Endothelial cell of umbilical vein (primary cell): ENCODE data around the gene SAMD11. TPM values are rescaled to one million over a fixed set of nuclear protein-coding genes. Genes with fewer than 3 reads are reported as not detected.

ENCODE experiments used
- BruUV-seq: library from RNA; stranded (reverse); fragments of 400-500 nt; replicated peaks from 2 replicates; lab custom pipeline; 2021; lab: Mats Ljungman, UMichigan
- CTCF ChIA-PET: fragments of 300-600, 350-600 bp; sonication (Branson Sonifier 250); formaldehyde crosslinking; loops from one replicate; lab custom pipeline; 2021; ENCODE audit warnings: antibody characterized with exemption, inconsistent platforms; lab: Charles Lee
- POLR2A ChIA-PET: fragments of 300-600, 350-600 bp; sonication (Branson Sonifier 250); formaldehyde crosslinking; loops from one replicate; lab custom pipeline; 2021; ENCODE audit warnings: antibody characterized with exemption, inconsistent platforms; lab: Charles Lee
- DNase-seq: peaks from one replicate; pipeline ENCODE4 v3.0.0-alpha.2; 2011; ENCODE audit warnings: low read depth, low spot score
- FAIRE-seq: peaks from 2 replicates; lab custom pipeline; 2011; peaks lifted over from hg19 to GRCh38; lab: Jason Lieb, UNC
- H2AFZ ChIP-seq: 2 replicates; pipeline ENCODE4 v1.6.0; 2012; ENCODE audit warnings: low read depth, low read length, control low read depth, inconsistent platforms
- H3K27ac ChIP-seq: 2 replicates; pipeline ENCODE4 v1.5.1; 2011; ENCODE audit warnings: low read depth, mild to moderate bottlenecking, control low read depth, low read length, moderate library complexity; ENCODE audit not compliant: insufficient read depth
- H3K27me3 ChIP-seq, 2 experiments: 2 replicates each; pipeline versions ENCODE4 v1.6.0 to v1.6.1; 2011; ENCODE audit warnings: low read length in 2 of 2, mixed read lengths in 1 of 2; ENCODE audit not compliant: control insufficient read depth in 2 of 2, insufficient read depth in 2 of 2
- H3K36me3 ChIP-seq, 2 experiments: 2 replicates in 1 of 2; 3 replicates in 1 of 2; pipeline ENCODE4 v1.5.1; 2011; ENCODE audit warnings: low read length in 2 of 2, mild to moderate bottlenecking in 1 of 2, moderate library complexity in 1 of 2; ENCODE audit not compliant: control insufficient read depth in 2 of 2, insufficient read depth in 2 of 2; ENCODE audit errors: extremely low read depth in 1 of 2
- H3K4me1 ChIP-seq: 3 replicates; pipeline ENCODE4 v1.5.1; 2011; ENCODE audit warnings: mild to moderate bottlenecking, low read length; ENCODE audit not compliant: control insufficient read depth, insufficient read depth; ENCODE audit errors: extremely low read depth
- H3K4me2 ChIP-seq: 2 replicates; pipeline ENCODE4 v1.6.1; 2011; ENCODE audit warnings: low read length, control low read depth, mixed read lengths; ENCODE audit not compliant: insufficient read depth
- H3K4me3 ChIP-seq, 3 experiments: fragments of 200-600 bp in 1 of 3; sonication (generic), shearing (Covaris generic) in 1 of 3; replicated peaks in 1 of 3; 2 replicates each; pipeline ENCODE4 v1.5.1; 2011 to 2016; ENCODE audit warnings: control low read depth in 3 of 3, low read length in 3 of 3, mild to moderate bottlenecking in 2 of 3, inconsistent platforms in 1 of 3, low read depth in 1 of 3, moderate library complexity in 1 of 3; ENCODE audit not compliant: insufficient read depth in 1 of 3
- H3K79me2 ChIP-seq: 2 replicates; pipeline ENCODE4 v1.6.0; 2012; ENCODE audit warnings: low read length, inconsistent platforms; ENCODE audit not compliant: control insufficient read depth, insufficient read depth
- H3K9ac ChIP-seq: replicated peaks from 2 replicates; pipeline ENCODE3; 2011; ENCODE audit warnings: low read length, control low read depth; ENCODE audit not compliant: insufficient read depth; ENCODE audit errors: extremely low read depth
- H3K9me1 ChIP-seq: replicated peaks from 3 replicates; pipeline ENCODE4 v1.6.0; 2011; ENCODE audit warnings: mild to moderate bottlenecking, low read length; ENCODE audit not compliant: control insufficient read depth, insufficient read depth; ENCODE audit errors: extremely low read depth
- H3K9me3 ChIP-seq: replicated peaks from 2 replicates; pipeline ENCODE4 v1.5.1; 2012; ENCODE audit warnings: low read length, inconsistent platforms; ENCODE audit not compliant: control insufficient read depth, insufficient read depth
- H4K20me1 ChIP-seq: replicated peaks from 2 replicates; pipeline ENCODE3; 2011; ENCODE audit warnings: mild to moderate bottlenecking, low read length; ENCODE audit not compliant: control insufficient read depth, insufficient read depth; ENCODE audit errors: extremely low read depth
- CTCF ChIP-seq, 2 donors: IDR thresholded peaks; 1 replicate in 1 of 2; 2 replicates in 1 of 2; pipeline ENCODE4 v1.5.1; 2011; ENCODE audit warnings: low read length in 2 of 2, mild to moderate bottlenecking in 2 of 2, moderate library complexity in 2 of 2, control low read depth in 1 of 2, inconsistent platforms in 1 of 2, low read depth in 1 of 2; ENCODE audit not compliant: insufficient read depth in 1 of 2; ENCODE audit errors: extremely low read depth in 1 of 2
- EZH2 ChIP-seq: IDR thresholded peaks from 2 replicates; pipeline ENCODE4 v1.6.1; 2012; ENCODE audit warnings: borderline replicate concordance, low read depth, mild to moderate bottlenecking, moderate library complexity, low read length, inconsistent platforms; ENCODE audit not compliant: severe bottlenecking
- FOS ChIP-seq: IDR thresholded peaks from 2 replicates; pipeline ENCODE4 v1.6.1; 2011; ENCODE audit warnings: mild to moderate bottlenecking, low read length, moderate library complexity, borderline replicate concordance; ENCODE audit not compliant: insufficient read depth
- GATA2 ChIP-seq: IDR thresholded peaks from 2 replicates; pipeline ENCODE4 v1.7.0; 2011; ENCODE audit warnings: low read depth, mild to moderate bottlenecking, moderate library complexity, mixed read lengths, low read length; ENCODE audit not compliant: insufficient read length, insufficient read depth
- MAX ChIP-seq: IDR thresholded peaks from 2 replicates; pipeline ENCODE4 v1.6.1; 2011; ENCODE audit not compliant: insufficient read depth, insufficient read length
- MYC ChIP-seq: IDR thresholded peaks from one replicate; pipeline ENCODE4 v1.6.1; 2011; ENCODE audit warnings: mild to moderate bottlenecking, low read depth, low read length
- dilution Hi-C: fragments of 300-500 bp; cut with MboI; formaldehyde crosslinking; loops from one replicate; pipeline ENCODE4 v1.15.0; 2019; ENCODE audit warnings: low sequenced_read_pairs; ENCODE audit not compliant: extremely low pct_ligation_motif_present
- intact Hi-C: fragments of 100-400 bp; cut with micrococcal nuclease; formaldehyde crosslinking; loops from one replicate; pipeline ENCODE4 v1.10.0; 2022
- polyA plus RNA-seq, 4 experiments: library from polyadenylated mRNA; depleted of rRNA in 3 of 4; stranded (reverse) in 3 of 4; unstranded in 1 of 4; fragments of >200 nt; gene quantifications; 2 replicates each; pipeline versions ENCODE4 v1.2.1 to v1.2.3, GENCODE V29; 2011 to 2012; ENCODE audit warnings: missing spikeins in 1 of 4
- total RNA-seq: library from RNA; stranded (reverse); gene quantifications from 2 replicates; pipeline ENCODE4 v1.2.3, GENCODE V29; 2021

Gene SAMD11
- total and polyA plus RNA-seq, 2 donors (not counting 3 experiments of a cell fraction or from before 2014, with no cell fraction given), result not detected

- peaks cover 10 to 14% of the 10 kb centered on the region in 2 experiments for H3K27me3 ChIP-seq
- FAIRE-seq (no peak), DNase-seq (no peak)
- CTCF ChIA-PET, result interaction anchor here (0.6 kb wide), 1 partner anchor 16 kb away, joined by 3 read pairs; no protein-coding TSS in a partner anchor
- H3K79me2 ChIP-seq, result no peaks in the 10 kb centered on the region
- intact Hi-C loops (no loop called here), dilution Hi-C loops (no loop called here)
- H3K9me3 ChIP-seq, result no peaks in the 10 kb centered on the region
- POLR2A ChIA-PET, result no interaction called here
- no peaks in the 10 kb centered on the region for H3K36me3 ChIP-seq
- no peaks in the 10 kb centered on the region for H4K20me1 ChIP-seq
- no peaks in the 10 kb centered on the region for H3K4me1 ChIP-seq
- TF ChIP-seq MAX (no peak), CTCF (IDR thresholded peaks at IDR 0.05; ENCODE audit: extremely low read depth in 1 of 2, insufficient read depth in 1 of 2, low read depth in 1 of 2, low read length in 2 of 2) (no peak), FOS (no peak), MYC (no peak), EZH2 (no peak), GATA2 (no peak)
- H2AFZ ChIP-seq, result no peak overlapping the region
- no TSS peak for BruUV-seq
- H3K9me1 ChIP-seq, result no peaks in the 10 kb centered on the region
- H3K27ac ChIP-seq, result no peak overlapping the region
- H3K4me3 ChIP-seq, result no peak overlapping the region
- no peak overlapping the region for H3K9ac ChIP-seq
- no peak overlapping the region for H3K4me2 ChIP-seq
Measured at GRCh38 chr1:919271-919872, 4.4 kb upstream of the SAMD11 start.
